Retinal pigment epithelial cell (primary cell): ENCODE measurements around the gene ZMYND11.
"Not testable (repeated sequence)": the region's sequence is repeated elsewhere in the genome, so short reads cannot be mapped to it uniquely, and the experiment has no call there.

Experiments
- DNase-seq: peaks from one replicate; pipeline ENCODE4 v3.0.0-alpha.2; 2010; ENCODE audit warnings: low read depth
- H3K4me3 ChIP-seq: 2 replicates; pipeline ENCODE4 v1.5.1; 2011; ENCODE audit warnings: mild to moderate bottlenecking, low read length, control low read depth, moderate library complexity
- CTCF ChIP-seq: conservative IDR thresholded peaks from 2 replicates; pipeline ENCODE4 v1.5.1; 2011; ENCODE audit warnings: low read depth, low read length, control low read depth, inconsistent platforms

Gene ZMYND11

DNA sequence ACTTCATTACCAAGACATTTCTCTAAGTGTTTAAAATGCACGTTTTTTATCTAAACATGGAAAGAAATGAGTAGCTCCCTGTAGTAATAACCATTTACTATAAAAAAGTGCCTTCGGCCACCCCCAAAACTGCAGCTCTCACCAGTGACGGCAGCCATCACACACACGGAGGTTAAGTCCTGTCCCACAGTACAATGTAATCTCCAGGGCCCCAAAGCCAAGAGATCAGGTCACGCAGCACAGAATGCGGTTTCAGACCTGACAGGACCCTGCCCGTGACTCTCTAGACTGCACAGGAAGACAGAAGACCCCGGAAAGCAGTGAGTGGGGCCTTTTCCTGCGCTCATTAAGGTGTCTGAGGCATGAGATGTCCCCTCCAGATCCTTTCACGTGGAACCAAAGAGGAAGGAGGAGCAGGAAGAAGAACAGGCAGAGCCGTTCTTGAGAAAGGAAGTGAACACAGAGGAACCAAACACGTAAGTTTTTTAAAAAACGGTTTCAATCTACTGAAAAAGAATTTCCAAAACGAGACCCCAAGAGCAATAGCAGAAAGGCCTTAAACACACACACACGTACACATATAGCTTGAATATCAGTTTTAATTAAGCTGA, 125.7 kb downstream of the ZMYND11 start:
- DNase-seq, result no peak
- H3K4me3 ChIP-seq, result no peak overlapping the region
- TF ChIP-seq CTCF, result no peak

GRCh38 chr10:264160-265073, 129.2 kb downstream of the ZMYND11 start:
- DNase-seq, H3K4me3 ChIP-seq: not testable (repeated sequence)

DNA sequence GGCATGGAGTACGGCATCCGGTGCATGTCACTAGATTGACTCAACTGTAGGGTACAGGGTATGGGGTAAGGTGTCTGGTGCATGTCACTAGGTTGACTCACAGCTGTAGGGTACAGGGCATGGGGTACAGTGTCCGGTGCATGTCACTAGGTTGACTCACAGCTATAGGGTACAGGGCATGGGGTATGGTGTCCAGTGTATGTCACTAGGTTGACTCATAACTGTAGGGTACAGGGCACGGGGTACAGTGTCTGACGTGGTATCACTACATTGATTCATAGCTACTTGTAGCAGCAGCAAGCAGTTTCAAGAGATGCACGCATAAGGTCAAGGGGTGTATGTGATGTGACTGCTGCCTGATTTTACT, 129.8 kb downstream of the ZMYND11 start:
- H3K4me3 ChIP-seq, DNase-seq: not testable (repeated sequence)

DNA sequence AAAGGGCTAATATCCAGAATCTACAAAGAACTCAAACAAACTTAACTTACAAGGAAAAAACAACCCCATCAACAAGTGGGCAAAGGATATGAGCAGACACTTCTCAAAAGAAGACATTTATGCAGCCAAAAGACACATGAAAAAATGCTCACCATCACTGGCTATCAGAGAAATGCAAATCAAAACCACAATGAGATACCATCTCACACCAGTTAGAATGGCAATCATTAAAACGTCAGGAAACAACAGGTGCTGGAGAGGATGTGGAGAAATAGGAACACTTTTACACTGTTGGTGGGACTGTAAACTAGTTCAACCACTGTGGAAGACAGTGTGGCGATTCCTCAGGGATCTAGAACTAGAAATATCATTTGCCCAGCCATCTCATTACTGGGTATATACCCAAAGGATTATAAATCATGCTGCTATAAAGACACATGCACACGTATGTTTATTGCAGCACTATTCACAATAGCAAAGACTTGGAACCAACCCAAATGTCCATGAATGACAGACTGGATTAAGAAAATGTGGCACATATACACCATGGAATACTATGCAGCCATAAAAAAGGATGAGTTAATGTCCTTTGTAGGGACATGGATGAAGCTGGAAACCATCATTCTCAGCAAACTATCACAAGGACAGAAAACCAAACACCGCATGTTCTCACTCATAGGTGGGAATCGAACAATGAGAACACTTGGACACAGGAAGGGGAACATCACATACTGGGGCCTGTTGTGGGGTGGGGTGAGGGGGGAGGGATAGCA, 130.7 kb downstream of the ZMYND11 start:
- H3K4me3 ChIP-seq, DNase-seq: not testable (repeated sequence)

DNA sequence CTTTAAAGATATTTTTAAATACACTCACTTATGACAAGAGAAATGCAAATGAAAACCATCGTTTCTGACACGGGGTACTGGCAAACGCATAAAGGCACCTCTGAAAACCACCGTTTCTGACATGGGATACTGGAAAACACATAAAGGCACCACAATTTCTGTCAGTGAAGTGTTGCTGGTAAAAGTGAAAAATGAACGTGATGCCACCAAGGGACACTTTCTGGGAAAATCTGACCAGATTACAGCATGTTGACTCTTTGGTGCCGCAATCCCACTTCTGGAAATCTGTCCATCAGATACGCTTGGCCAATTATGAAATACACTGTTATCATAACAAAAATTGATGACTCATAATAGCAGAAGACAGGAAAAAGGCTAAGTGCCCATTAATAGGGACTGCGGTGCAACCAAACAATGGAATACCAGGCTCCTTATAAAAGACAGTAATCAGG, 131.7 kb downstream of the ZMYND11 start:
- no peak overlapping the region for H3K4me3 ChIP-seq
- TF ChIP-seq CTCF, result no peak
- no peak for DNase-seq

- no peak for TF ChIP-seq CTCF
- no peak overlapping the region for H3K4me3 ChIP-seq
- DNase-seq, result no peak
Observed at GRCh38 chr10:267705-268104, 132.4 kb downstream of the ZMYND11 start.

DNA sequence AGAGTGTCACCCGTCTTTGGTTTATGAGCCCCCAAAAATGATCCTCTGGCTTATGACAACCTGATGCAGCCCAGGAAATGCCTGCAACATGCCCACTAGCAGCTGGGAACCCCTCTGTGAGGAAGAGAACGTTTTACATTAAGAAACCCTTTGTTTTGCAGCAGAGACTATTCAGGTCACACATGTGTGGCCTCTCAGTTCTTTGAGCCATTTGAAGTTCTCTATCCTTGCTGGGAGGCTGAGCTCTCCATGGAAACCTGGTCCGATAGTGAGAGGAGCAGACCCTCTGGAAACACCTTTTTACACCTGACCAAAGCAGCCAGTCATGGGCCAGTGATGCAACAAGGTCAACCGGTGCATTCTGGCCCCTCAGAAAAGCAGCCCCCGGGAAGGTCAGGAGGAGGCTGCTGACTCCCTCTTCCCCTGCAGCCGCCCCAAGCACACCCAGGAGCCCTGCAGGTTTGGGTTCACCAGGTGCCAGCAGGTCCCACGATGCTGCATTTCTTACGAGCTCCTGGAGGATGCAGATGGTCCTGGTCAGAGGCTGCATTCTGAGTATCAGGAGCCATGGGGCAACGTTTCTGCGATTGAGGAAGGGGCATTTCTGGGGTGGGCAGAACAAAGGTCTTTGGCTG, 134.3 kb downstream of the ZMYND11 start:
- no peak overlapping the region for H3K4me3 ChIP-seq
- no peak for DNase-seq
- TF ChIP-seq CTCF, result no peak

GRCh38 chr10:271201-271600, 135.9 kb downstream of the ZMYND11 start:
- H3K4me3 ChIP-seq, result no peak overlapping the region
- TF ChIP-seq CTCF, result no peak
- no peak for DNase-seq
